ENCODE measurements around the gene GMDS. TPM values are rescaled to one million over a fixed set of nuclear protein-coding genes. Genes with fewer than 3 reads are reported as not detected.

GMDS gene
- total and polyA plus RNA-seq, 2 of the 4 experiments (the other 2 are of a cell fraction): 7.3 to 21.9 TPM

DNA sequence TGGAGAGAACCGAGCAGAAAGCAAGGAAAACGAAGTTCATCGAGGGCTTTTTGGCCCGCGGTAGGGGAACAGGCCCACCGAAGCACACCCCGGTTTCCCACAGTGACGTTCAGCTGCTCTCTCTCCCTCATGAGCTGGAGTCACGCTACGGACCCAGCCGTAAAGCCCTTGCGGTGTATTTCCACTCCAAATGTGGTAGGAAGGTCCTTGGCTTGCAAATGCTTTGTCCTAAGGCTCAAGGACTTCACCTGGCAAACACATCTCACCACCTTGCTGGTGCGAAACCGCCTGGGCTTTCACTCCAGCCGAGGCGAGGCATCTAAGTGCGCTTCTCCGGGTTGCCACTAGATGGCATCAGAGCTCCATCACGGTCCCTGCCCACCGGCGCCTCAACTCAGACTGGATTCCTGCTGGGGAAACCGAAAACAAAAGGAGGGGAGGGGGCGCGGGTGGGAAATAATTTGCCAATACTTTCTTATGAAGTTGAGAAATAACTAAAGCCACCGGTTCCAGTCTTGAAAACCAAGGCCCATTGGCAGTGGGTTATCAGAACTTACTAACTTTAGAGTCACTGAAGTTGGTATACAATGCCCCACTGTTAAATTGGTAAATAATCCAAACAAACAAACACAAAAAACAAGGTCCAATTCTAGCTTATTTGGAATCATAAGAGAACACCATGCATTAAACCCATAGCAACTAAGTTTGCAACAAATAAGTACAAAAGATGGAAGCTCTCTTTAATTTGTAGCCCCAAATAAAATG lies 649.1 kb downstream of the GMDS start (continued):
- TF ChIP-seq, protein P1, sequence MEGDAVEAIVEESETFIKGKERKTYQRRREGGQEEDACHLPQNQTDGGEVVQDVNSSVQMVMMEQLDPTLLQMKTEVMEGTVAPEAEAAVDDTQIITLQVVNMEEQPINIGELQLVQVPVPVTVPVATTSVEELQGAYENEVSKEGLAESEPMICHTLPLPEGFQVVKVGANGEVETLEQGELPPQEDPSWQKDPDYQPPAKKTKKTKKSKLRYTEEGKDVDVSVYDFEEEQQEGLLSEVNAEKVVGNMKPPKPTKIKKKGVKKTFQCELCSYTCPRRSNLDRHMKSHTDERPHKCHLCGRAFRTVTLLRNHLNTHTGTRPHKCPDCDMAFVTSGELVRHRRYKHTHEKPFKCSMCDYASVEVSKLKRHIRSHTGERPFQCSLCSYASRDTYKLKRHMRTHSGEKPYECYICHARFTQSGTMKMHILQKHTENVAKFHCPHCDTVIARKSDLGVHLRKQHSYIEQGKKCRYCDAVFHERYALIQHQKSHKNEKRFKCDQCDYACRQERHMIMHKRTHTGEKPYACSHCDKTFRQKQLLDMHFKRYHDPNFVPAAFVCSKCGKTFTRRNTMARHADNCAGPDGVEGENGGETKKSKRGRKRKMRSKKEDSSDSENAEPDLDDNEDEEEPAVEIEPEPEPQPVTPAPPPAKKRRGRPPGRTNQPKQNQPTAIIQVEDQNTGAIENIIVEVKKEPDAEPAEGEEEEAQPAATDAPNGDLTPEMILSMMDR (conservative IDR thresholded peaks at IDR 0.05; ENCODE audit: low read depth, low read length): peak; percentile 89
